HG03432 (cell line): ENCODE measurements around the gene PSME3.

Source experiments
- ATAC-seq: cut with Tn5 transposase; IDR thresholded peaks from one replicate; pipeline ENCODE4 v1.9.1; 2021; ENCODE audit warnings: mild to moderate bottlenecking, moderate library complexity; ENCODE audit not compliant: unreplicated experiment

PSME3 gene

GRCh38 chr17:42832934-42833766 is at the start of gene PSME3:
PSME3 (plus strand) TSS chr17:42833397; CDS start chr17:42833632, 235 bp downstream.
- ATAC-seq: peak; percentile 87

- ATAC-seq: no peak
Measured at GRCh38 chr17:42783791-42784138, 49.4 kb upstream of the PSME3 start.

- no peak for ATAC-seq
Measured at GRCh38 chr17:42784409-42784808, 48.8 kb upstream of the PSME3 start.

GRCh38 chr17:42784811-42785592 is 48.2 kb upstream of the PSME3 start:
- ATAC-seq: no peak

- no peak for ATAC-seq
Measured at GRCh38 chr17:42787266-42787665, 45.9 kb upstream of the PSME3 start.

GRCh38 chr17:42791948-42792347 is 41.2 kb upstream of the PSME3 start:
- ATAC-seq: no peak

GRCh38 chr17:42792545-42792944 is 40.7 kb upstream of the PSME3 start:
- no peak for ATAC-seq

- ATAC-seq: no peak
Measured at GRCh38 chr17:42795061-42795460, 38.1 kb upstream of the PSME3 start.

GRCh38 chr17:42795465-42795864 is 37.7 kb upstream of the PSME3 start:
- no peak for ATAC-seq

GRCh38 chr17:42796066-42796758 is 37.0 kb upstream of the PSME3 start:
- ATAC-seq: no peak

GRCh38 chr17:42797067-42798007 is 35.9 kb upstream of the PSME3 start:
- no peak for ATAC-seq

GRCh38 chr17:42798011-42798382 is 35.2 kb upstream of the PSME3 start:
- no peak for ATAC-seq

GRCh38 chr17:42798383-42799380 is 34.5 kb upstream of the PSME3 start, which contains the start of the genes CNTD1 and COA3:
CNTD1 (plus strand) TSS chr17:42798861; CDS start chr17:42799068, 207 bp downstream.
COA3 (minus strand) TSS chr17:42798704; CDS start chr17:42798681, 23 bp downstream.
- peak; percentile 77 for ATAC-seq

- ATAC-seq: no peak
Measured at GRCh38 chr17:42803074-42803883, 29.9 kb upstream of the PSME3 start.

GRCh38 chr17:42804918-42805367 is 28.3 kb upstream of the PSME3 start:
- ATAC-seq: no peak

- no peak for ATAC-seq
Measured at GRCh38 chr17:42806249-42806648, 26.9 kb upstream of the PSME3 start.

- ATAC-seq: no peak
Measured at GRCh38 chr17:42809250-42809649, 23.9 kb upstream of the PSME3 start.
